T-helper 9 cell (primary cell): Measurements from ENCODE around the gene TMEM11.
"Not testable (repeated sequence)": the region's sequence is repeated elsewhere in the genome, so short reads cannot be mapped to it uniquely, and the experiment has no call there.

Experiments used
- DNase-seq: peaks from one replicate; pipeline ENCODE4 v3.0.0-alpha.2; 2020

TMEM11 gene

DNA sequence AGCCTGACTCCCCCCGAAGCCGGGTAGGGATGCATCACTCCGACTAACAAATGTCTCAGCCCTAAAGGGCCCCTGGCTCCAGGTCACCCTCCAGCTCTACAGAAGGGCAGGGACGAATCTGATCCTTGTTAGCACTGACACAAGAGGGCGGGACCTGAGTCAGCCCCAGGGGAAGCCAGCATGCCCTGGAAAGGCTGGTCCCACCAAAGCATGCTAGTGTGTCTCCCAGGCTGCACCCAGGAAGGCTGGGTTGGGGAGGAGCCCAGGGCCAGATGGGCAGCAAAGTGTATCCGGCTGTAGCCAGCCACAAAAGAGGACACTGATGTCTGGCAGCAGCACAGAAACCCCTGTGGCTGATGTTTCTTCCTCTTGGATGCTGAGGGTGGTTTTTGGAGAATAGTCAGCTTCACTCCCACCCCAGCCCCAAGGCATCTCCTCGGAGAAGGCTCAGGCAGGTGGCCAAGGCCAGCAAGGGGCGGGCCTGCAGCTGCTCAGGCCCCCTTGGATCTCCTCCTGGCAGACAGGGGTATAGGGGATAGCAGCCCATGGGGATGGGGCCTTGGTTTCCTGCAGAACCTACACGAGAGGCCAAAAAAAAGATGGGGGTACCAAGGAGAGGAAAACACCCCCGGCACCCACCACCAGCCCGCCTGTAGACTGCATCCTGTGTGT lies 28.2 kb upstream of the TMEM11 start:
- DNase-seq, result no peak

- no peak for DNase-seq
Observed at GRCh38 chr17:21241564-21241963, 27.6 kb upstream of the TMEM11 start.

GRCh38 chr17:21240369-21241055 lies 26.6 kb upstream of the TMEM11 start:
- DNase-seq, result no peak

DNA sequence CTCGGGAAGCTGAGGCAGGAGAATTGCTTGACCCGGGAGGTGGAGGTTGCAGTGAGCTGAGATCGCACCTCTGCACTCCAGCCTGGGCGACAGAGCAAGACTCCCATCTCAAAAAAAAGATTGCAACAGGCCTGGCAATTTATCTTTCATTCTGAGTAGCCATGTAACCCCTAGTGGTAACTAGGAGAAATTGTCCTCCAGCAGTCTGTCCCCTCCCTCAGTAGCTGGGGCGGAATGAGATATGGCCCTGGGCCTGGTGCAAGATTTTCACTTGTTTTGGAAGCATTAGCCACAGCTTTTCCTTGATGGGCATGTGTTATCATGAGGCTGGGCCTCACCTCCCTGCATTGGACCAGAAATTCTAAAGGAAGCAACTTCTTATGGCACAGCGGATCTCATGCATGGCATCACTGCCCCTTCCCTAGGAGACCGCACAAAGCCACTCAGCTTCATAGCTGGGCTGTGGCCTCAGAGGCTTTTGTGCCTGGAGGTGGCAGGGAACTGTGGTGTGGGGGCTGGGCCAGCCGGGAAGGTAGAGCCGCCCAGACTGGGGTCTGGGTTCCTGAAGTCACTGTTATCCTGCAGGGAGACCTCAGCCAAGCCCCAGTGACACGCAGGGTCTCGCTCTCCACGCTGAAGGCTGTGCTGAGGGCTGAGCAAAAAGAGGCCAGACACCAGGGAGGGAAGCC lies 25.9 kb upstream of the TMEM11 start:
- no peak for DNase-seq

DNA sequence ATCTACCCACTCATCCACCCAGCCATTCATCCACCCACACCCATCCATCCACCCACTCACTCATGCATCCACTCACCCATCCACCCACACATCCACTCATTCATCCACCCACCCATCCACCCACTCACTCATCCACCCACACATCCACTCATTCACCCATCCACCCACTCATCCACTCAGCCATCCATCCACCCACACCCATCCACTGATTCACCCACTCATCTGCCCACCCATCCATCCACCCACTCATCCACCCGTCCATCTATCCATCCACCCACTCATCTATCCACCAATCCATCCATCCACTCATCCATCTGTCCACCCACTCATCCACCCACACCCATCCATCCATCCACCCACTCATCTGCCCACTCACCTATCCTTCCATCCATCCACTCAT lies 22.0 kb upstream of the TMEM11 start:
- no peak for DNase-seq

- no peak for DNase-seq
Observed at GRCh38 chr17:21233581-21234347, 19.8 kb upstream of the TMEM11 start.

GRCh38 chr17:21232033-21232749 lies 18.2 kb upstream of the TMEM11 start:
- no peak for DNase-seq

DNA sequence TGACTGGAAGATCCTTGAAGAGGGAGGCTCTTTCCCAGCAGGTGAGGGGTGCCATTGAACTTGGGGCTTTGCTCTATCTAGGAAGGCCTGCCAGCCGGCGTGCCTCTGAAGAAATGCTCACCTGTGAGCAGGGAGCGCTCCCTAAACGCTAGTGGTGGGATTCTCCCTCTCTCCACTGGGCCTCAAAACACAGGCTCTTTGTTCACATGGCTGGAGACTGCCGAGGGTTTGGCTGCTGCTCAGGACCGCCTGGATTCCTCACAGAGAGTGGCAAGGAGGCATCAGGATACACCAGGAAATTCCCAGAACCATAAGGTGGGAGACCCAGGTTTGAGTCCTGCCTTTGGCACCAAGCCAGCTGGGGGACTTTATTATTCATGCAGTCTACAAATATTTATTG lies 17.6 kb upstream of the TMEM11 start:
- no peak for DNase-seq

- no peak for DNase-seq
Observed at GRCh38 chr17:21228845-21229244, 14.9 kb upstream of the TMEM11 start.

GRCh38 chr17:21228111-21228510 lies 14.2 kb upstream of the TMEM11 start:
- no peak for DNase-seq

DNA sequence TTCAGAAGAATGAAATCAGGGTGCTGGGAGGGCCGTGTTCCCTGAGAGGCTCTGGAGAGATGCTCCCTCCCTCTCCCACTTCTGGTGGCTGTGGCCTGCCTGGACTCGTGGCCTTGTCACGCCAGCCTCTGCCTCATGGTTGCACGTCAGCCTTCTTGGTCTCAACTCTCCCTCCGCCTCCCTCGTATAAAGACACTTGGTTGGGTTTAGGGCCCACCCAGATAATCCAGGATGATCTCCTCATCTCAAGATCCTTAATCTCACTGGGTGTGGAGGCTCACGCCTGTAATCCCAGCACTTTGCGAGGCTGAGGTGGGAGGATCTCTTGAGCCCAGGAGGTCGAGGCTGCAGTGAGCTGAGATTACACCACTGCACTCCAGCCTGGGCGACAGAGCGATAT lies 13.3 kb upstream of the TMEM11 start:
- DNase-seq, result not testable (repeated sequence)

DNA sequence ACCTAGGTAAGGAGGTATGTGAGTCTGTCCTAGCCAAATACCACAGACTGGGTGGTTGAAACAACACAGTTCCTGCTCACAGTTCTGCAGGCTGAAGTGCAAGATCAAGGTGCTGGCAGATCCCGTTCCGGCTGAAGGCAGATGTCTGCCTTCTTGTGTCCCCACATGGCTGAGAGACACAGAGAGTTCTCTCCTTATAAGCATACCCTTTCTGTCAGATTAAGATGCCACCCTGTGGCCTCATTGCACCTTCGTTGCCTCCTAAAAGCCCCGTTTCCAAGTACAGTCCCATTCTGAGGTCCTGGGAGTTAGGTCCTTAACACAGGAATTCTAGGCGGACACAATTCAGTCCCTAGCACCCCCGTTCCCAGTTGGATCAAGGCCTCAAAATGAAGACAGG lies 9.1 kb upstream of the TMEM11 start:
- DNase-seq, result no peak

- no peak for DNase-seq
Observed at GRCh38 chr17:21218831-21219380, 4.9 kb upstream of the TMEM11 start.

- DNase-seq, result no peak
Observed at GRCh38 chr17:21218101-21218500, 4.1 kb upstream of the TMEM11 start.

DNA sequence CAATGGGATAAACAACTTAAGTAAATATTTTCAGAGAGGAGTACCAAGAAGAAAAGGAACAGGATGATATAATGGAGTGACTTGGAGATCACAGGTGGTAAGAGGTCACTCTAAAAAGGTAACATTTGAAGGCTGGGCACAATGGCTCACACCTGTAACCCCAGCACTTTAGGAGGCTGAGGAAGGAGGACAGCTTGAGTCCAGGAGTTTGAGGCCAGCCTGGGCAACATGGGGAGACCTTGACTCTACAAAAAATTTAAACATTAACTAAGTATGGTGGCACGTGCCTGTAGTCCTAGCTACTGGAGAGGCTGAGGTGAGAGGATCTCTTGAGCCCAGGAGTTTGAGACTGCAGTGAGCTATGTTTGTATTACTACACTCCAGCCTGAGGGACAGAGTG lies 3.4 kb upstream of the TMEM11 start:
- no peak for DNase-seq

GRCh38 chr17:21215935-21216334 lies 2.0 kb upstream of the TMEM11 start:
- DNase-seq, result no peak

GRCh38 chr17:21214777-21215541 lies 998 bp upstream of the TMEM11 start:
- DNase-seq, result no peak

DNA sequence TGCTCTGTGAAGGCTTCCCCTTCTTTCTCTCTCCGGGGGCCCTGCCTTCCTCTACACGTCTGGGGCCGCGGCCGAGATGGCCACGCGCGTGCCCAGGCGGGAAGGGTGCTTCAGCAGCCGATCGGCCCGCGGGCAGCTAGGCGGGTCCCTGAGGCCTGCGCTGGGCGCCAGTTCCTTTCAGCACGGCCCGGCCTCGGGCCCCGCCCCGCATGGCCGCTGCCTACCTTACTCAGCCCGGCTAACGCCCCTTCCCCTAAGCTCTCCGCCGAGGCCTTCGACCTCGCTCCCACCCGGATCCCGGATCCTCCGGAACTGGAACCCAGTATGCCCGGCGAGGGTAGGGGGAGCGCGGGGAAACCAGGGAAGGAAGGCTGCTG lies 335 bp downstream of the TMEM11 start:
- DNase-seq, result no peak

DNA sequence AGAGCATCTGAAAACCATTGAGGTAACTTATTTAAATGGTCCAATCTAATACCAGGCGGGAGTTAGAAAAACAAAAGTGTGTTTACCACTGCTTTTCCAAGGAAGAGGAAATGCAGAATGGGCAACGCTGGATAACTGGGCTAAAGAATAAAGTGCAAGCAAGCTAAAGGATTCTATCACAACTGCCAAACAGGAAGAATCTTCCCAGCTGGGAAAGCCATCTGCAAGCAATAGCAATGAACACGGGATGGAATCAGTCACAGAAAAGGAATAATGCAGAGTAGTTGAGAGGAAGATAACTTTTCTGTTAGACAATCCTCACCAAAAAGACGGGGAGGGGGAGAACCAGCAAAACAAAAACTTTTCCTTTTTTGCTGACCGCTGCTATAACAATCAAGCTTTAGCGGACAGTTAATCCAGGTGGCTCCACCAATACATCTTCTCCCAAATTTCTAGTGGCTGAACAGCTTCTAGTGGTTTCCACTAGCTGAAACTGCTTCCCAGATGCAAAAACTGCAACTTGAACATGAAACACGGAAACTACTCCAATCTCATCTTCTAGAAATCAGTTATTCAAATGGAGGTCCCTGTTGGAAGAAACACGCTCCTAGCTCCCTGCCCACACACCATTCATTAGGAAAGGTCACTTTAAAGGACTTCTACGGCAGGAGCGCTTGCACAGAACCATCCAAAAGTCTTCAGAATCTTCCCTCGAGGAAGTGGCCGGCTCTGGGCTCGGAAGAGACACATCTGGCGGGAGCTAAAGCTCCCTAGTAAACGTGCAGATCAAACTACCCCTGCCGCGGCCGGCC lies 929 bp downstream of the TMEM11 start:
- no peak for DNase-seq

- DNase-seq, result no peak
Observed at GRCh38 chr17:21211825-21212479, 2.0 kb downstream of the TMEM11 start.
